Erythroblast (primary cell): ENCODE results near the gene PCMTD2.

Source experiments
- GATA1 ChIP-seq: IDR thresholded peaks from 2 replicates; pipeline ENCODE4 v1.6.1; 2011; ENCODE audit warnings: low read depth, mild to moderate bottlenecking, control low read depth, low read length, moderate library complexity
- POLR2A ChIP-seq: IDR thresholded peaks from 2 replicates; pipeline ENCODE4 v1.6.1; 2011; ENCODE audit warnings: mild to moderate bottlenecking, low read length

DNA sequence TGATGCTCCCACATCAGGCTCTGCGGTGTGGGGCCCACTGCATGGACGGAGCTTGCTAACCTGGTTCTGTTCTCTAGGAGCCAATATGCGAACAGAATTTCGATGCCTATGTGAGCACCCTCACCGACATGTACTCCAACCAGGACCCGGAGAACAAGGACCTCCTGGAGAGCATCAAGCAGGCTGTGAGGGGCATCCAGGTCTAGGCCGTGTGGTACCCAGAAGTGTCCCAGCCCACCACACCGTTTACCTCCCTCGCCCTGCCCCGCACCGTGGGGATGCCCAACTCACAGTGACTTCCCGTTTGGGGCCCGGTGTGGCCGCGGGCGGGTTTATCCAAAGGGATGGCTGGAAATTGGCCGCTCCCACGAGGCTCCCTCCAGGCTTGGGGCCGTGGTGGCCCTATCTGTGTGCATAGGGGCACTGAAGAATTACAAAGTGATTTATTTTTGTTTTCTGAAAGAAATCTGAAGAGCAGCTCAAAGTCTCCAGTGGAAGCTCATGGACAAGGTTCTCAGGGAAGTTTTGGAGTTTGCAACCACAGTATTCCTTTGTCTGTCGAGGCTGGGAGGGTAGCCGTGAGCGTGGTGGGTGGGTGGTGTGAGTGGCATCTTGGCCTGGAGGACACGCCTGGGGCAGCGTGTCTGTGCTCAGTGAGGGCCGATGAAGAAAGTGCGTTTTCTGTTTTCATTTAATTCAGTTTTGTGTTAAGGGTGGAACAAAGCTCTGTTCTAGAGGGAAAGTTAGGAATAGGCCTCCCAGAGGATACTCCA, 15.1 kb upstream of the PCMTD2 start:
- TF ChIP-seq POLR2A: no peak
- no peak for TF ChIP-seq GATA1
